IMR-90 (cell line): ENCODE measurements around the gene IGSF9B. TPM values are rescaled to one million over a fixed set of nuclear protein-coding genes. Genes with fewer than 3 reads are reported as not detected.

Experiments used
- ATAC-seq: fragments of 200-7000 bp; cut with Tn5 transposase; 2 replicates; pipeline ENCODE4 v1.9.1; 2020; ENCODE audit warnings: low read depth, mild to moderate bottlenecking, moderate library complexity
- BruUV-seq: library from RNA; stranded (reverse); fragments of 400-500 nt; replicated peaks from 2 replicates; lab custom pipeline; 2021; lab: Mats Ljungman, UMichigan
- CTCF ChIA-PET: fragments of 300-600 bp; formaldehyde crosslinking; extraction: SDS; loops from one replicate; lab custom pipeline; 2021; ENCODE audit warnings: antibody characterized with exemption; lab: Yijun Ruan, JAX
- POLR2A ChIA-PET: fragments of 300-600 bp; sonication (Branson Sonifier 250); formaldehyde crosslinking; loops from one replicate; lab custom pipeline; 2022; ENCODE audit warnings: antibody characterized with exemption; ENCODE audit not compliant: unreplicated experiment; lab: Charles Lee
- DNase-seq: peaks from one replicate; pipeline ENCODE4 v3.0.0; 2013
- H2AFZ ChIP-seq: replicated peaks from 2 replicates; pipeline ENCODE3; 2013; ENCODE audit warnings: low read length, mild to moderate bottlenecking; ENCODE audit not compliant: poor library complexity
- H2AK5ac ChIP-seq: 2 replicates; pipeline ENCODE4 v1.6.1; 2013; ENCODE audit warnings: low read depth, low read length, inconsistent platforms
- H2AK9ac ChIP-seq: replicated peaks from 2 replicates; pipeline ENCODE3; 2013; ENCODE audit warnings: mild to moderate bottlenecking, low read depth, low read length, moderate library complexity; ENCODE audit not compliant: poor library complexity
- H2BK120ac ChIP-seq: 2 replicates; pipeline ENCODE4 v1.6.1; 2013; ENCODE audit warnings: low read depth, low read length, inconsistent platforms
- H2BK15ac ChIP-seq: 3 replicates; pipeline ENCODE4 v1.6.1; 2013; ENCODE audit warnings: low read depth, low read length, inconsistent platforms
- H2BK20ac ChIP-seq: 2 replicates; pipeline ENCODE4 v1.6.1; 2013; ENCODE audit warnings: low read depth, mild to moderate bottlenecking, inconsistent platforms, low read length, moderate library complexity
- H2BK5ac ChIP-seq: 2 replicates; pipeline ENCODE4 v1.6.1; 2013; ENCODE audit warnings: mild to moderate bottlenecking, low read depth, low read length, inconsistent platforms; ENCODE audit not compliant: poor library complexity, severe bottlenecking
- H3K14ac ChIP-seq: replicated peaks from 2 replicates; pipeline ENCODE4 v1.6.1; 2013; ENCODE audit warnings: low read depth, low read length, inconsistent platforms
- H3K18ac ChIP-seq: 2 replicates; pipeline ENCODE4 v1.6.1; 2013; ENCODE audit warnings: low read depth, low read length, control low read depth
- H3K23ac ChIP-seq: 2 replicates; pipeline ENCODE4 v1.6.1; 2013; ENCODE audit warnings: low read depth, low read length, inconsistent platforms
- H3K27ac ChIP-seq: 2 replicates; pipeline ENCODE4 v1.5.1; 2013; ENCODE audit warnings: mild to moderate bottlenecking, control low read depth, low read length; ENCODE audit not compliant: insufficient read depth
- H3K27me3 ChIP-seq: 2 replicates; pipeline ENCODE4 v1.6.1; 2013; ENCODE audit warnings: low read length; ENCODE audit not compliant: control insufficient read depth, insufficient read depth
- H3K36me3 ChIP-seq: 2 replicates; pipeline ENCODE4 v1.6.1; 2013; ENCODE audit warnings: low read length, mixed read lengths; ENCODE audit not compliant: control insufficient read depth, insufficient read depth
- H3K4ac ChIP-seq: 2 replicates; pipeline ENCODE4 v1.6.1; 2013; ENCODE audit warnings: low read depth, low read length, inconsistent platforms
- H3K4me1 ChIP-seq: 2 replicates; pipeline ENCODE4 v1.6.1; 2013; ENCODE audit warnings: low read length, mixed read lengths; ENCODE audit not compliant: control insufficient read depth, insufficient read depth
- H3K4me2 ChIP-seq: 2 replicates; pipeline ENCODE4 v1.6.1; 2013; ENCODE audit warnings: low read depth, mild to moderate bottlenecking, control low read depth, low read length, moderate library complexity
- H3K4me3 ChIP-seq: 2 replicates; pipeline ENCODE4 v1.5.1; 2013; ENCODE audit warnings: low read depth, mild to moderate bottlenecking, control low read depth, low read length, moderate library complexity; ENCODE audit not compliant: insufficient read depth
- H3K56ac ChIP-seq: 2 replicates; pipeline ENCODE4 v1.6.1; 2013; ENCODE audit warnings: low read length, inconsistent platforms; ENCODE audit not compliant: insufficient read depth; ENCODE audit errors: extremely low read depth
- H3K79me1 ChIP-seq, 2 experiments: 2 replicates each; pipeline ENCODE4 v1.6.1; 2013; ENCODE audit warnings: low read length in 2 of 2, inconsistent platforms in 1 of 2, low read depth in 1 of 2
- H3K9ac ChIP-seq: 2 replicates; pipeline ENCODE4 v1.6.1; 2013; ENCODE audit warnings: low read depth, low read length, control low read depth
- H3K9me1 ChIP-seq: 2 replicates; pipeline ENCODE4 v1.6.1; 2013; ENCODE audit warnings: low read length, inconsistent platforms; ENCODE audit not compliant: insufficient read depth
- H3K9me3 ChIP-seq: 2 replicates; pipeline ENCODE4 v1.6.1; 2013; ENCODE audit warnings: low read length; ENCODE audit not compliant: control insufficient read depth, insufficient read depth
- H4K20me1 ChIP-seq: 2 replicates; pipeline ENCODE4 v1.6.1; 2013; ENCODE audit warnings: low read length, inconsistent platforms; ENCODE audit not compliant: insufficient read depth
- H4K5ac ChIP-seq: 2 replicates; pipeline ENCODE4 v1.6.1; 2013; ENCODE audit warnings: mild to moderate bottlenecking, low read depth, low read length, control low read depth
- H4K8ac ChIP-seq, 2 experiments: 2 replicates each; pipeline ENCODE4 v1.6.1; 2013; ENCODE audit warnings: low read depth in 2 of 2, low read length in 2 of 2, control low read depth in 1 of 2, inconsistent platforms in 1 of 2
- H4K91ac ChIP-seq: 2 replicates; pipeline ENCODE4 v1.6.1; 2013; ENCODE audit warnings: low read depth, low read length, inconsistent platforms; ENCODE audit not compliant: insufficient read depth
- ELK1 ChIP-seq: fragments of 150-350 bp; IDR thresholded peaks from 2 replicates; pipeline ENCODE4 v1.6.1; 2016; ENCODE audit warnings: low read depth, mild to moderate bottlenecking, low read length, moderate library complexity, borderline replicate concordance
- FOS ChIP-seq: fragments of 150-350 bp; IDR thresholded peaks from 2 replicates; pipeline ENCODE4 v1.6.1; 2016; ENCODE audit warnings: low read depth, low read length
- MAZ ChIP-seq: IDR thresholded peaks from 2 replicates; pipeline ENCODE4 v1.6.1; 2012; ENCODE audit warnings: low read depth, mild to moderate bottlenecking, low read length, improper control_type of control experiment, moderate library complexity, borderline replicate concordance
- MXI1 ChIP-seq: IDR thresholded peaks from 2 replicates; pipeline ENCODE4 v1.6.1; 2012; ENCODE audit warnings: low read depth, mild to moderate bottlenecking, low read length, moderate library complexity, borderline replicate concordance
- POLR2A ChIP-seq: IDR thresholded peaks from 2 replicates; pipeline ENCODE4 v1.6.1; 2012; ENCODE audit warnings: mild to moderate bottlenecking, low read depth, low read length
- RAD21 ChIP-seq: IDR thresholded peaks from 2 replicates; pipeline ENCODE4 v1.6.1; 2012; ENCODE audit warnings: low read length, improper control_type of control experiment
- RFX5 ChIP-seq: IDR thresholded peaks from 2 replicates; pipeline ENCODE4 v1.8.0; 2012; ENCODE audit warnings: low read depth, mild to moderate bottlenecking, low read length, moderate library complexity
- SMC3 ChIP-seq: fragments of 150-350 bp; IDR thresholded peaks from 2 replicates; pipeline ENCODE4 v1.6.1; 2016; ENCODE audit warnings: low read depth, mild to moderate bottlenecking, antibody characterized with exemption, low read length, moderate library complexity
- WGBS, 2 experiments: methylation state at CpG; one replicate each; pipeline versions ENCODE4 v1.1.5 to v1.1.7; 2013; ENCODE audit warnings: missing lambda C conversion rate in 2 of 2; ENCODE audit not compliant: insufficient read length in 1 of 2; ENCODE audit errors: extremely low coverage in 2 of 2; 5-methylcytosine and 5-hydroxymethylcytosine counted together
- dilution Hi-C: fragments of 300-500 bp; cut with HindIII; formaldehyde crosslinking; loops from one replicate; pipeline ENCODE4 v1.14.3; 2018; ENCODE audit warnings: low sequenced_read_pairs; ENCODE audit not compliant: unreplicated experiment
- in situ Hi-C: fragments of 300-500 bp; cut with MboI; formaldehyde crosslinking; loops from 3 replicates; pipeline ENCODE4 v1.14.3; 2019; ENCODE audit warnings: low sequenced_read_pairs, inconsistent platforms, mixed read lengths
- intact Hi-C: fragments of 100-400 bp; cut with micrococcal nuclease; formaldehyde crosslinking; loops from 2 replicates; pipeline ENCODE4 v1.10.0; 2022
- polyA plus RNA-seq, 3 experiments: library from polyadenylated mRNA; depleted of rRNA; stranded (reverse); fragments of >200 nt; gene quantifications; 2 replicates each; pipeline ENCODE4 v1.2.3, GENCODE V29; 2012; ENCODE audit warnings: low replicate concordance in 1 of 3
- total RNA-seq: library from RNA; depleted of rRNA; stranded (reverse); fragments of >200 nt; gene quantifications from 2 replicates; pipeline ENCODE4 v1.2.3, GENCODE V29; 2012
- TF ChIP-seq, protein P1 (sequence below): conservative IDR thresholded peaks from 2 replicates; pipeline ENCODE4 v1.5.1; 2012; ENCODE audit warnings: mild to moderate bottlenecking, low read depth, low read length, improper control_type of control experiment

IGSF9B gene
- total and polyA plus RNA-seq, 2 of the 4 experiments (the other 2 are of a cell fraction) = under 0.01 to 0.10 TPM

- H4K91ac ChIP-seq = no peak overlapping the region
- no peak overlapping the region for H2AFZ ChIP-seq
- no peak for DNase-seq
- no peak overlapping the region for H3K4me2 ChIP-seq
- no peak overlapping the region for H4K5ac ChIP-seq
- CTCF ChIA-PET = no interaction called here
- ATAC-seq = no peak
- no peaks in the 10 kb centered on the region for H3K79me1 ChIP-seq
- no peaks in the 10 kb centered on the region for H3K9me1 ChIP-seq
- H2BK120ac ChIP-seq = no peak overlapping the region
- no peaks in the 10 kb centered on the region for H3K9me3 ChIP-seq
- WGBS, 2 experiments = 80% methylated on average over 4 of the region's 21 CpGs; no CpG with 5 or more reads in 1 of the 2 experiments
- TF ChIP-seq, protein P1, sequence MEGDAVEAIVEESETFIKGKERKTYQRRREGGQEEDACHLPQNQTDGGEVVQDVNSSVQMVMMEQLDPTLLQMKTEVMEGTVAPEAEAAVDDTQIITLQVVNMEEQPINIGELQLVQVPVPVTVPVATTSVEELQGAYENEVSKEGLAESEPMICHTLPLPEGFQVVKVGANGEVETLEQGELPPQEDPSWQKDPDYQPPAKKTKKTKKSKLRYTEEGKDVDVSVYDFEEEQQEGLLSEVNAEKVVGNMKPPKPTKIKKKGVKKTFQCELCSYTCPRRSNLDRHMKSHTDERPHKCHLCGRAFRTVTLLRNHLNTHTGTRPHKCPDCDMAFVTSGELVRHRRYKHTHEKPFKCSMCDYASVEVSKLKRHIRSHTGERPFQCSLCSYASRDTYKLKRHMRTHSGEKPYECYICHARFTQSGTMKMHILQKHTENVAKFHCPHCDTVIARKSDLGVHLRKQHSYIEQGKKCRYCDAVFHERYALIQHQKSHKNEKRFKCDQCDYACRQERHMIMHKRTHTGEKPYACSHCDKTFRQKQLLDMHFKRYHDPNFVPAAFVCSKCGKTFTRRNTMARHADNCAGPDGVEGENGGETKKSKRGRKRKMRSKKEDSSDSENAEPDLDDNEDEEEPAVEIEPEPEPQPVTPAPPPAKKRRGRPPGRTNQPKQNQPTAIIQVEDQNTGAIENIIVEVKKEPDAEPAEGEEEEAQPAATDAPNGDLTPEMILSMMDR = no peak
- TF ChIP-seq SMC3 (no peak), ELK1 (no peak), RAD21 (no peak), MAZ (no peak), FOS (no peak), POLR2A (no peak), RFX5 (no peak), MXI1 (no peak)
- H2AK5ac ChIP-seq = no peak overlapping the region
- no peaks in the 10 kb centered on the region for H3K36me3 ChIP-seq
- in situ Hi-C loops = loop anchor here (10.0 kb wide), 1 partner anchor 218 kb away; no protein-coding TSS in a partner anchor
- H4K8ac ChIP-seq = no peak overlapping the region
- no peak overlapping the region for H3K9ac ChIP-seq
- no peak overlapping the region for H3K27ac ChIP-seq
- no peaks in the 10 kb centered on the region for H4K20me1 ChIP-seq
- no peak overlapping the region for H3K56ac ChIP-seq
- dilution Hi-C loops = no loop called here
- no TSS peak for BruUV-seq
- H3K4ac ChIP-seq = no peak overlapping the region
- H3K4me3 ChIP-seq = no peak overlapping the region
- POLR2A ChIA-PET = no interaction called here
- no peak overlapping the region for H2BK5ac ChIP-seq
- H3K27me3 ChIP-seq = no peaks in the 10 kb centered on the region
- no peak overlapping the region for H2BK15ac ChIP-seq
- H3K4me1 ChIP-seq = no peaks in the 10 kb centered on the region
- H2BK20ac ChIP-seq = no peak overlapping the region
- H2AK9ac ChIP-seq = no peak overlapping the region
- intact Hi-C loops = loop anchor here (1.0 to 10.0 kb wide), 3 partner anchors 119 to 298 kb away; partner anchors contain the start of genes NCAPD3 and VPS26B
- no peak overlapping the region for H3K14ac ChIP-seq
- H3K23ac ChIP-seq = no peak overlapping the region
- H3K18ac ChIP-seq = no peak overlapping the region
Measured at GRCh38 chr11:133926466-133927246, 30.1 kb downstream of the IGSF9B start.
